Measurements from ENCODE around the gene PPP2R3C. TPM values are rescaled to one million over a fixed set of nuclear protein-coding genes. Genes with fewer than 3 reads are reported as not detected.

Gene PPP2R3C
- total and polyA plus RNA-seq, 4 donors = 19.6 to 42.1 (median 27.3) TPM

Other genes starting within 250 kb of the PPP2R3C start
- gene BAZ1A, start 246.6 kb downstream of the PPP2R3C start, total RNA-seq = 10 to 100 TPM; 25.6 to 52.4 TPM
- 10 to 100 TPM; 17.2 to 38.5 TPM for gene BAZ1A, start 246.6 kb downstream of the PPP2R3C start, polyA plus RNA-seq
- 10 to 100 TPM; 42.7 to 92.8 TPM for gene SRP54, start 139.0 kb downstream of the PPP2R3C start, total RNA-seq
- gene SRP54, start 139.0 kb downstream of the PPP2R3C start, polyA plus RNA-seq = 10 to 100 TPM; 24.5 to 46.8 TPM
- gene FAM177A1, start 75.7 kb downstream of the PPP2R3C start, total RNA-seq = 10 to 100 TPM; 75.7 to 86.3 TPM
- 100 to 1,000 TPM in 1 of 2 donors, 10 to 100 TPM in 1; 62.3 to 153 TPM for gene FAM177A1, start 75.7 kb downstream of the PPP2R3C start, polyA plus RNA-seq
- gene PRORP, start 562 bp upstream of the PPP2R3C start, total RNA-seq = 10 to 100 TPM; 28.9 to 29.5 TPM
- 10 to 100 TPM; 22.6 to 23.0 TPM for gene PRORP, start 562 bp upstream of the PPP2R3C start, polyA plus RNA-seq
- gene PSMA6, start 170.4 kb upstream of the PPP2R3C start, total RNA-seq = 100 to 1,000 TPM; 119 to 217 TPM
- 100 to 1,000 TPM; 207 to 351 TPM for gene PSMA6, start 170.4 kb upstream of the PPP2R3C start, polyA plus RNA-seq